HepG2 (cell line): ENCODE results near the gene SEC24D. TPM values are rescaled to one million over a fixed set of nuclear protein-coding genes. Genes with fewer than 3 reads are reported as not detected.

Experiments
- ATAC-seq: fragments of 200-7000 bp; cut with Tn5 transposase; 3 replicates; pipeline ENCODE4 v1.9.1; 2020; ENCODE audit warnings: mild to moderate bottlenecking, moderate library complexity
- BruUV-seq: library from RNA; stranded (reverse); fragments of 400-500 nt; replicated peaks from 2 replicates; lab custom pipeline; 2021; lab: Mats Ljungman, UMichigan
- CTCF ChIA-PET: fragments of 300-600 bp; formaldehyde crosslinking; extraction: SDS; loops from one replicate; lab custom pipeline; 2021; ENCODE audit warnings: low total read pairs, inconsistent platforms, low intra/inter-chr PET ratio; lab: Yijun Ruan, JAX
- POLR2A ChIA-PET: fragments of 350-600 bp; sonication (Branson Sonifier 250); formaldehyde crosslinking; loops from one replicate; lab custom pipeline; 2020; ENCODE audit warnings: antibody characterized with exemption, inconsistent platforms; lab: Yijun Ruan, JAX
- DNase-seq: peaks from one replicate; pipeline ENCODE4 v3.0.0-alpha.2; 2015; ENCODE audit warnings: low spot score
- FAIRE-seq: peaks from 3 replicates; lab custom pipeline; 2011; peaks lifted over from hg19 to GRCh38; lab: Jason Lieb, UNC
- H2AFZ ChIP-seq: one replicate; pipeline ENCODE4 v1.6.1; 2011; ENCODE audit warnings: low read length, inconsistent platforms
- H3K27ac ChIP-seq: fragments of 300-600 bp; 3 replicates; pipeline ENCODE4 v1.8.0; 2011; ENCODE audit warnings: mixed run types, mild to moderate bottlenecking, mixed read lengths, low read length, inconsistent platforms; ENCODE audit not compliant: insufficient read depth; ENCODE audit errors: extremely low read length
- H3K27me3 ChIP-seq, 2 experiments: fragments of 200-600 bp in 1 of 2; 2 replicates in 1 of 2; 3 replicates in 1 of 2; pipeline versions ENCODE4 v1.6.0 to v1.8.0; 2011; ENCODE audit warnings: low read length in 2 of 2, mild to moderate bottlenecking in 2 of 2, moderate library complexity in 2 of 2, inconsistent platforms in 1 of 2; ENCODE audit not compliant: insufficient read depth in 2 of 2, control insufficient read depth in 1 of 2
- H3K36me3 ChIP-seq, 2 experiments: fragments of 200-600 bp in 1 of 2; replicated peaks in 1 of 2; 2 replicates in 1 of 2; 3 replicates in 1 of 2; pipeline versions ENCODE4 v1.5.1 to v1.8.0; 2011; ENCODE audit warnings: low read length in 2 of 2, inconsistent platforms in 1 of 2; ENCODE audit not compliant: insufficient read depth in 2 of 2, control insufficient read depth in 1 of 2
- H3K4me1 ChIP-seq: 2 replicates; pipeline ENCODE4 v1.5.1; 2012; ENCODE audit warnings: low read length, inconsistent platforms; ENCODE audit not compliant: insufficient read depth
- H3K4me2 ChIP-seq: 2 replicates; pipeline ENCODE4 v1.6.0; 2011; ENCODE audit warnings: low read depth, low read length, inconsistent platforms
- H3K4me3 ChIP-seq, 3 experiments: fragments of 200-600 bp in 1 of 3; sonication (generic), shearing (Covaris generic) in 1 of 3; replicated peaks in 1 of 3; 2 replicates each; pipeline ENCODE4 v1.5.1; 2011 to 2016; ENCODE audit warnings: low read length in 3 of 3, inconsistent platforms in 2 of 3, low read depth in 2 of 3, mild to moderate bottlenecking in 2 of 3, control low read depth in 1 of 3, mixed read lengths in 1 of 3; ENCODE audit not compliant: insufficient read depth in 1 of 3
- H3K79me2 ChIP-seq: one replicate; pipeline ENCODE4 v1.6.1; 2011; ENCODE audit warnings: low read length, inconsistent platforms; ENCODE audit not compliant: insufficient read depth
- H3K9ac ChIP-seq: 2 replicates; pipeline ENCODE4 v1.6.0; 2011; ENCODE audit warnings: mild to moderate bottlenecking, low read depth, low read length, inconsistent platforms; ENCODE audit not compliant: insufficient read depth
- H3K9me3 ChIP-seq: 2 replicates; pipeline ENCODE4 v1.5.1; 2012; ENCODE audit warnings: mild to moderate bottlenecking, low read length
- H4K20me1 ChIP-seq: 2 replicates; pipeline ENCODE4 v1.6.0; 2011; ENCODE audit warnings: inconsistent platforms, mild to moderate bottlenecking, low read length, moderate library complexity; ENCODE audit not compliant: insufficient read depth
- GATAD1 ChIP-seq: IDR thresholded peaks from 2 replicates; pipeline ENCODE4 v1.6.1; 2016; ENCODE audit warnings: missing genetic modification reagents, missing compliant biosample characterization
- KMT2A ChIP-seq: sonication (generic); formaldehyde crosslinking; IDR thresholded peaks from 2 replicates; pipeline ENCODE4 v1.4.0; 2020; ENCODE audit warnings: missing genetic modification reagents
- POLR2G ChIP-seq: fragments of 200-400 bp; formaldehyde crosslinking; IDR thresholded peaks from 2 replicates; pipeline ENCODE4 v1.6.1; 2018; ENCODE audit warnings: mild to moderate bottlenecking, low read depth, low read length, moderate library complexity
- ZNF850 ChIP-seq: sonication (generic); formaldehyde crosslinking; conservative IDR thresholded peaks from 2 replicates; pipeline ENCODE4 v1.9.0; 2021; ENCODE audit warnings: mild to moderate bottlenecking, missing genetic modification reagents
- WGBS: methylation state at CpG from one replicate; pipeline ENCODE4 v1.1.6; 2017; ENCODE audit warnings: low lambda C conversion rate; 5-methylcytosine and 5-hydroxymethylcytosine counted together
- in situ Hi-C: cut with HindIII; loops from 2 replicates; pipeline ENCODE4 v1.10.0; 2017; ENCODE audit warnings: low pct_unique_long_range_greater_than_20kb; ENCODE audit not compliant: extremely low pct_ligation_motif_present
- intact Hi-C: fragments of 100-400 bp; cut with micrococcal nuclease; formaldehyde crosslinking; loops from one replicate; pipeline ENCODE4 v1.10.0; 2022; ENCODE audit not compliant: unreplicated experiment
- polyA plus RNA-seq, 8 experiments: library from polyadenylated mRNA; depleted of rRNA in 3 of 8; stranded (reverse) in 7 of 8; unstranded in 1 of 8; fragments of >200 nt; fragmentation: Illumina TruSeq in 4 of 8; extraction: Trizol in 4 of 8; gene quantifications; 2 replicates each; pipeline versions ENCODE4 v1.2.1 to v1.2.3, GENCODE V29; 2011 to 2016; ENCODE audit warnings: low read depth in 4 of 8, missing spikeins in 1 of 8, mixed read lengths in 1 of 8; ENCODE audit not compliant: insufficient read depth in 1 of 8
- total RNA-seq, 5 experiments: library from RNA; depleted of rRNA; stranded (reverse); fragments of >200 nt; fragmentation: Illumina TruSeq; extraction: Trizol; gene quantifications; 2 replicates each; pipeline ENCODE4 v1.2.3, GENCODE V29; 2016; ENCODE audit warnings: low read depth in 1 of 5
- TF ChIP-seq, protein P1 (sequence below): sonication (generic); formaldehyde crosslinking; IDR thresholded peaks from 2 replicates; pipeline ENCODE4 v1.4.0; 2020; ENCODE audit warnings: missing genetic modification reagents; ENCODE audit errors: not compliant biosample characterization
- TF ChIP-seq, protein P2 (sequence below): sonication (generic); formaldehyde crosslinking; IDR thresholded peaks from 2 replicates; pipeline ENCODE4 v1.4.0; 2020; ENCODE audit warnings: missing genetic modification reagents

SEC24D gene
- total and polyA plus RNA-seq, 2 of the 13 experiments (the other 11 are each of a cell fraction or from before 2014, with no cell fraction given) = 30.0 to 51.1 TPM

DNA sequence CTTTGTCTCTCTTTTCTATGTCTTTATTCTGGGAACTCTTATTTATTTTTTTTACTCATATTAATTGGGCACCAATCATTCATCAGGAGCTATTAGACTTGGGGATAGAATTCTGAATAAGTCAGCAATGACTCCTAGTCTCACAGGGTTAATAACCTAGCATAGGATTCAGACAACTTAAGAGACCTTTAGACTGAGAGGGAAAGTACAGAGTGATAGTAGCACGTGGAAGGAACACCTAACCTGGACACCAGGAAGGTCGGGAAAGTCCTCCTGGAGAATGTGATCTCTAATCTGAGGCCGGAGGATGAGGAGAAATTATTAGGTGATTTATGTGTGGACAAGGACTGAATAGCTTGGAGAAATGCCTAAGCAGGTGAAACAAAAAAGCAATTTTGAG lies 48.8 kb upstream of the SEC24D start:
- H3K4me1 ChIP-seq = peaks cover 13% of the 10 kb centered on the region; the same call in 1 of the 2 replicates
- intact Hi-C loops = no loop called here
- ATAC-seq = no peak
- peaks cover 0 to 20% of the 10 kb centered on the region in 2 experiments; a peak in 2 of 5 replicates for H3K27me3 ChIP-seq
- no peak overlapping the region for H3K9ac ChIP-seq
- H3K4me3 ChIP-seq = no peak overlapping the region
- H3K9me3 ChIP-seq = no peaks in the 10 kb centered on the region
- H4K20me1 ChIP-seq = no peaks in the 10 kb centered on the region
- H3K27ac ChIP-seq = no peak overlapping the region
- H3K79me2 ChIP-seq = no peaks in the 10 kb centered on the region
- H2AFZ ChIP-seq = no peak overlapping the region
- DNase-seq = no peak
- FAIRE-seq = no peak
- CTCF ChIA-PET = no interaction called here
- no peaks in the 10 kb centered on the region for H3K36me3 ChIP-seq
- POLR2A ChIA-PET = no interaction called here
- TF ChIP-seq KMT2A (CRISPR knock-in tag) (no peak), GATAD1 (CRISPR knock-in tag) (no peak), ZNF850 (CRISPR knock-in tag) (no peak), POLR2G (no peak)
- TF ChIP-seq, protein P1, sequence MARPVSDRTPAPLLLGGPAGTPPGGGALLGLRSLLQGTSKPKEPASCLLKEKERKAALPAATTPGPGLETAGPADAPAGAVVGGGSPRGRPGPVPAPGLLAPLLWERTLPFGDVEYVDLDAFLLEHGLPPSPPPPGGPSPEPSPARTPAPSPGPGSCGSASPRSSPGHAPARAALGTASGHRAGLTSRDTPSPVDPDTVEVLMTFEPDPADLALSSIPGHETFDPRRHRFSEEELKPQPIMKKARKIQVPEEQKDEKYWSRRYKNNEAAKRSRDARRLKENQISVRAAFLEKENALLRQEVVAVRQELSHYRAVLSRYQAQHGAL (CRISPR knock-in tag) = no peak
- TF ChIP-seq, protein P2, sequence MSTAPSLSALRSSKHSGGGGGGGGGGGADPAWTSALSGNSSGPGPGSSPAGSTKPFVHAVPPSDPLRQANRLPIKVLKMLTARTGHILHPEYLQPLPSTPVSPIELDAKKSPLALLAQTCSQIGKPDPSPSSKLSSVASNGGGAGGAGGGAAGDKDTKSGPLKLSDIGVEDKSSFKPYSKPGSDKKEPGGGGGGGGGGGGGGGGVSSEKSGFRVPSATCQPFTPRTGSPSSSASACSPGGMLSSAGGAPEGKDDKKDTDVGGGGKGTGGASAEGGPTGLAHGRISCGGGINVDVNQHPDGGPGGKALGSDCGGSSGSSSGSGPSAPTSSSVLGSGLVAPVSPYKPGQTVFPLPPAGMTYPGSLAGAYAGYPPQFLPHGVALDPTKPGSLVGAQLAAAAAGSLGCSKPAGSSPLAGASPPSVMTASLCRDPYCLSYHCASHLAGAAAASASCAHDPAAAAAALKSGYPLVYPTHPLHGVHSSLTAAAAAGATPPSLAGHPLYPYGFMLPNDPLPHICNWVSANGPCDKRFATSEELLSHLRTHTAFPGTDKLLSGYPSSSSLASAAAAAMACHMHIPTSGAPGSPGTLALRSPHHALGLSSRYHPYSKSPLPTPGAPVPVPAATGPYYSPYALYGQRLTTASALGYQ (CRISPR knock-in tag) = no peak
- BruUV-seq = no TSS peak
- WGBS = 4% methylated on average over 3 of the region's 3 CpGs
- in situ Hi-C loops = no loop called here
- H3K4me2 ChIP-seq = no peak overlapping the region
